ENCODE measurements around the gene LRRC9.
"Not testable (repeated sequence)": the region's sequence is repeated elsewhere in the genome, so short reads cannot be mapped to it uniquely, and the experiment has no call there.

LRRC9 gene

DNA sequence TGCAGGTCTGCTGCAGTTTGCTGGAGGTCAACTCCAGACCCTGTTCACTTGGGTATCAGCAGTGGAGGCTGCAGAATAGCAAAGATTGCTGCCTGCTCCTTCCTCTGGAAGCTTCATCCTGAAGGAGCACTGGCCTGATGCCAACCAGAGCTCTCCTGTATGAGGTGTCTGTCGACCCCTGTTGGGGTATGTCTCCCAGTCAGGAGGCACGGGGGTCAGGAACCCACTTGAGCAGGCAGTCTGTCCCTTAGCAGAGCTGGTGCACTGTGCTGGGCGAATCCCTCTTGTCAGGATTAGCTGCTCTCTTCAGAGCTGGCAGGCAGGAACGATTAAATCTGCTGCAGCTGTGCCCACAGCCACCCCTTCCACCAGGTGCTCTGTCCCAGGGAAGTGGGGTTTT is 37.9 kb downstream of the LRRC9 start:
- not testable (repeated sequence) for DNase-seq (ENCODE audit: low read depth)

- no peak for DNase-seq (ENCODE audit: low read depth)
Measured at GRCh38 chr14:59959668-59960067, 39.7 kb downstream of the LRRC9 start.

DNA sequence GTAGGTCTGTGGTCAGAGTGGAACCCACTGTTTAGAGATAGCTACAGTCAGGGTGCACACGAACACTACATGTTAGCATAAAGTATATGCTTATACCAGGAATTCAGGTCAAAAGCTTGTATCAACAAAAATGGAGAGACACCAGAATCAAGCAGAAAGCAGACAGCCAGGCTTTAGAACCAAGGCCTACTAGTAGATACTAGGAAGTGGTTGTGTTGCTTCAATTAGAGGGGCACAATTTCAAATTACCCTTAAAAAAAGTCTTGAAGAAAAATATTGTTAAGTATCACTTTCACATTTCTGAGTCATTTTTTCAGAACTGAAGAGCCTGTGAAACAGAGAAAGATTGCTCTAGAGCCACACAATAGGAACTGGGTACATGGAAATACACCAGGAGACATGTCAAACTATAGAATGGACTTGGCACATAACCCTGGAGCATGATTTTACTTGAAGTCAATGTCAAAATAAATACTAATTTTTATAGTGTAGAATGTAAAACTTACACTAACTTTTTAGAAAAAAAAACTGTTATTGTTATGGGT is 41.6 kb downstream of the LRRC9 start:
- DNase-seq (ENCODE audit: low read depth) = no peak

- no peak for DNase-seq (ENCODE audit: low read depth)
Measured at GRCh38 chr14:59964251-59965007, 44.5 kb downstream of the LRRC9 start.

DNA sequence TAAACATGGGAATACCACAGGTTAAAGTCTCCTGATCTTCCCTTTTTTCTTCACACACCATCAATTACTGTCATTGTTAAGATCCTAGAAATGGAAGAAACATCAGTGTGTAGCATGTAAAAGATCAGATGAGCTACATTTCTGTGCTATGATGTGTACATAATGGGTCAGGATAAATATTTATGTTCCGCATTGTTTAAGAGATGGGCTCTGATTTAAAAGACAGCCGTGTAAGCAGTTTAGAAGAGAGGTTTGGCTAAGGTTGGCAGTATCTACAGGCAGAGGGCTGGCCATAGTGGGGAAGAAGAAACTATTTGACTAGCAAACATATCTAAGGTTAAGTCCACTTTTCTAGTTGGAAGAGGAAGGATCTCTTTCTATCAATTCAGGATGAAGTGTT is 49.4 kb downstream of the LRRC9 start:
- no peak for DNase-seq (ENCODE audit: low read depth)

DNA sequence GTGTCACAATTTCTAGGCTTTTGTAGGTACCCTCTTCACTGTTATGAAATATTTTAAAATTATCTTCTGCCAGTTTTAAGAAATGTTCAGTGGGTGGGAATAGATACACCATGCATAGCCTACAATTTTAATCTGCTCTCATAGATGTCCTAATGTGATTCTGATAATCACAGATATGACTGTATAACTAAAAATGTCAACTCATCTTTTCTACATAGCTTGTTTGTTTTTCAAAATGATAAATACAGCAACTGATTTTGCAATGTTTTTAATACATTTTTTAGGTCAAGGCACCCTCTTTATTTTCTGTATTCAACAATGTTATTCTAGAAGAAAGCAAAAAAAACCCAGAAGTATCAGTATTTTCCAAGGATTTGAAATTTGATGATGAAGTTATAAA is 61.6 kb downstream of the LRRC9 start:
- no peak for DNase-seq (ENCODE audit: low read depth)

DNA sequence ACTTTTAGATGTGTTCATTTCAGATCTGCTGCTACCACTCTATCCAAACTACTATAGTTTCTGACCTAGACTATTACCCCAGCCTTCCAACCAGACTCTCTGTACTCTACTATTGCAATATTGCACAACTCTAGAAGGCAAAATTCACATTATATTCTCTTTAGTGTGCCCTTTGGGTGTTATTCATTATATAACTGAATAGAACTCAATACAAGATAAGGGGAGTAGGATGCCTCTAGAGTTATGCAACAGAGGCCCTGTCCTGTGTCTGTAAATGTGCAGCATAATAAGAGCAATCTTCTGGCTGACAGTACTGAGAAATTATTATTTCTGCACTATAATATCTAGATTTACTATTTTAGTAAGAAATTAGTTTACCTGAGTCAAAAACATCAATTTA is 63.1 kb downstream of the LRRC9 start:
- no peak for DNase-seq (ENCODE audit: low read depth)

- no peak for DNase-seq (ENCODE audit: low read depth)
Measured at GRCh38 chr14:59986556-59987059, 66.7 kb downstream of the LRRC9 start.

DNA sequence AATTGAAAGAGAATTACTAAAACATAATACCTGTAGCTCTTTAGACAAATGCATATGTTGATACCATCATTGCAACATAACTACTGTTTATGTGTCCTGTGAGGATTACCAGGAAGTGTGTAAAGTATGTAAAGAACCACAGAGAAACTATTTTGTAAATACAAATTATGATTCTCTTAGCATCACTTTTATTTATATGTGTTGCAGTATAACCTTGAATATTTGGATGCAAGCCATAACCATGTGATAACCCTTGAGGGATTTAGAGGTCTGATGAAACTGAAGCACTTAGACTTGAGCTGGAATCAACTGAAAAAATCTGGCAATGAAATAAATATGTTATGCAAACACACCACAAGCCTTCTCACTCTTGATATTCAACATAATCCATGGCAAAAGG is 77.5 kb downstream of the LRRC9 start:
- no peak for DNase-seq (ENCODE audit: low read depth)

DNA sequence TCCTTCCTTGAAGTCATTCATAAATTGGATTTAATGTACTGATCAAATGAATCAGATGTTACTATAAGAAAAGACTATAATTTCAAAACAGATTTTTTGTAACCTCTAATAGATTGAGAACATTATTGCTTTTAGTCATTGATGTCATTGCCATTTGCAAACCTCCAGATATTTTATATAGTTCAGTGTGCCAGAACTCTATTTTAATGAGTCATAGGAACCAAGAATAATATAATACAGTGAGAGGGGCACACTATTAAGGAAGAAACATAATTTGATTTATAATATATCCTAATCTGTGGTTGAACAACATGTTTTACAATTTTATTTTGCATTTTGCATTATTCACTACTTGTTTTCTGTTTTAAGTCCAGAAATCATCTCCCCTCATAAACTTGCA is 78.0 kb downstream of the LRRC9 start:
- no peak for DNase-seq (ENCODE audit: low read depth)

DNA sequence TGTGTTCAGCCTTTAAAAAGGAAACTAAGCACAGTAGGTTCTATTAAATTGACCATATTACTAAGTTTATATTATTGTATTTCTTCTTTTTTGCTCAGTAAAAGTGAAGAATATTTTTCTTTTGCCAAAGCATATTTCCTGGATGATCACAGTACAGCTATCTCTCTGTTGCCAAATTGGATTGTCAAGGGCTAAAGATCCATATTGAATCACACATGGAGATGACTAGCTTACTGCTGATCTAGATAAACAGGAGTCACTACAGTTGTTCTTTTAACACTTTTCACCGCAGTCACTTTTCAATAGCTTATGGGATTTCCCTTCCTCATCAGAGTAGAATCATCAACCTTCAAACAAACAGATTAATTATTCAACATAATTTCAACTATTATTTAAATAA is 78.6 kb downstream of the LRRC9 start:
- no peak for DNase-seq (ENCODE audit: low read depth)

DNA sequence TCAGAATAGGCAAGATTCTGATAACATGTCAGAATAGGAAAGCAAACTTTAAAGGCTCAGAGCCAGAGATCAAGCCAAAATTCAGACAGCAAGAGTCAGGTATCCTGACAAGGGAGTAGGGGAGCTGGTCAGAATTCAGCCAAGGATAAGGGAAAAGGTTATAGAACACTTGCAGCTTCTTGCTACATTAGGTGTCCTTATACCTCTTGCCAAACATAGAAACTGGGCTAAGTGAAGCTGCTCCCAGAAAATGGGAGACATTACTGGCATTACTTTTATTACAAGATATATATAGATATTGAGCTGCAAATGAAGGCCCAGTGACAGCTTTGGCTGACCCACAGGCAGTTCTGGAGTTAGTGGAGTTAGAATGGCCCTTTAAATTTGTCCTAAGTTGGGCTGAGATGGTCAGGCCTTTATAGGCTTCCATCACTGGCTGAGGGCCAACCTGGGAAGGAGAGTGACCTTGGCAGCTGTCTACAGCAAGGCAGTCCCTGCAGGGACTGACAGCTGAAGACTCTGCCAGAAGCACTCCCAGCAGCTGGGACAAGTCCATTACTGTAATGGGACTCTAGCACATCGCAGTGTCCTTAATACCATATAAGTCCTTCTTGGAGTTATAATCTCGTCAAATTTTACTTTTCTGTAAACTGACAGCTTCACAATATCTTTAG is 83.0 kb downstream of the LRRC9 start:
- no peak for DNase-seq (ENCODE audit: low read depth)

GRCh38 chr14:60003991-60004390 is 84.0 kb downstream of the LRRC9 start:
- no peak for DNase-seq (ENCODE audit: low read depth)

DNA sequence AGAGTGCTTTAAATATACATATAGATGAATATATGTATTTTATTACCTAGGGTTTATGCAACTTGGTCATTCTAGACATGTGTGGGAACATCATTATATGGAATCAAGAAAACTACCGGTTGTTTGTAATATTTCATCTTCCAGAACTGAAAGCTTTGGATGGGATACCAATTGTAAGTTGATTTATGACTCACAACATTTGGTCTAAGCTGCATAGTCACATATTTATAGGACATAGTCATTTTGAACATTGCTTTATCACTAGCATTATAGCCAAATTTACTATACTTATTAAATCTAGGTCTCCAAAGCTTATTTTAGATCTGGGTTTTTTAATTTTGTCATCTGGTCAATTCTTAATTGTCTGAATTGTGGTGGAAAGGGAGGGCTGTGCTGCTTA is 88.1 kb downstream of the LRRC9 start:
- no peak for DNase-seq (ENCODE audit: low read depth)

DNA sequence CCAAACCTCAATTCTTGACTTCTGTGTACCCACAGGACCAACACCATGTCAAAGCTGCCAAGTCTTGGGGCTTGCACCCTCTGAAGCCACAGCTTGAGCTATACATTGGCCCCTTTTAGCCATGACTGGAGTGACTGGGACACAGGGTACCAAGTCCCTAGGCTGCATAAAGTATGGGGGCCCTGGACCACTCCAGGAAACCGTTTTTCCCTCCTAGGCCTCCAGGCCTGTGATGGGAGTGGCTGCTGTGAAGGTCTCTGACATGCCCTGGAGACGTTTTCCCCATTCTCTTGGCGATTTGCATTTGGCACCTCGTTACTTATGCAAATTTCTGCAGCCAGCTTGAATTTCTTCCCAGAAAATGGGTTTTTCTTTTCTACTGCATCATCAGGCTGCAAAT is 90.3 kb downstream of the LRRC9 start:
- not testable (repeated sequence) for DNase-seq (ENCODE audit: low read depth)

DNA sequence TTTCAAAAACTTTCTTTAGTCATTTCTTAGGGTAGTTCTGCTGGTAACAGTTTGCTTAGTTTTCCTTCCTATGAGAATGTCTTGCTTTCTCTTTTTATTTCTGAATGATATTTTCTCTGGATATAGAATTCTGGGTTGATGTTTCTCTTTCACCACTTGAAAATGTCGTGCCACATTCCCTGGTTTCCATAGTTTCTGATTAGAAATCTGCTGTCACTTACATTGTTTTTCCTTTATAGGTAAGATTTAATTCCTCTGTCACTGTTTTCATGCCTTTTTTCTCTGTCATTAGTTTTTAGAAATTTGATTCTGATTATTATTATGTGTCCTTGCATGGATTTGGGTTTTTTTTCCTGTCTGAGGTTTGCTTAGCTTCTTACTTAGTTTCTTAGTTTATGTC is 94.5 kb downstream of the LRRC9 start:
- DNase-seq (ENCODE audit: low read depth) = no peak

DNA sequence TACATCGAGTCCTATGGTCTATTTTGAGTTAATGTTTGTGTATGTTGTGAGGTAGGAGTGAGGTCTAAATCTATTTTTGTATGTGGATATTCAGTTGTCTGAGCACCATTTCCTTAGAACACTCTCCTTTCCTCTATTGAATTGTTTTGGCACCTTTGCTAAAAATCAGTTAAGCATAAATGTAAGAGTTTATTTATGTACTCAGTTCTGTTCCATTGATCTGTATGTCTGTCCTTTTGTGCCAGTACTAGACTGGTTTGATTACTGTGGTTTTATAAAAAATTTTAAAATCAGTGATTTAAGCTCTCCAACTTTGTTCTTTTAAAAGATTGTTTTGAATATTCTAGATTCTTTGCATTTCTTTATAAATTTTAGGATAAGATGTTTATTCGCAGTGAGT is 101.7 kb downstream of the LRRC9 start:
- DNase-seq (ENCODE audit: low read depth) = no peak

GRCh38 chr14:60025571-60025970 is 105.6 kb downstream of the LRRC9 start:
- DNase-seq (ENCODE audit: low read depth) = no peak

DNA sequence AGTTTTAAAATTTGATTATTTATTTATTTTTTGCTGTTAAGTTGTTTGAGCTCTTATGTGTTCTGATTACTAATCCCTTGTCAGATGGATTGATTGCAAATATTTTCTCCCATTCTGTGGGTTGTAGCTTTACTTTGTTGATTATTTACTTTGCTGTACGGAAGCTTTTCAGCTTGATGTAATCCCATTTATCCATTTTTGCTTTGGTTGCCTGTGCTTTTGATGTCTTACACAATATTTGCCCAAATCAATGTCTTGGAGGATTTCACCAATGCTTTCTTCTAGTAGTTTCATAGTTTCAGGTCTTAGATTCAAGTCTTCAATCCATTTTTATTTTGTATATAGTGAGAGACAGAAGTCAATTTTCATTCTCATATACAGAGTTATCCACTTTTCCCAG is 115.2 kb downstream of the LRRC9 start:
- no peak for DNase-seq (ENCODE audit: low read depth)

DNA sequence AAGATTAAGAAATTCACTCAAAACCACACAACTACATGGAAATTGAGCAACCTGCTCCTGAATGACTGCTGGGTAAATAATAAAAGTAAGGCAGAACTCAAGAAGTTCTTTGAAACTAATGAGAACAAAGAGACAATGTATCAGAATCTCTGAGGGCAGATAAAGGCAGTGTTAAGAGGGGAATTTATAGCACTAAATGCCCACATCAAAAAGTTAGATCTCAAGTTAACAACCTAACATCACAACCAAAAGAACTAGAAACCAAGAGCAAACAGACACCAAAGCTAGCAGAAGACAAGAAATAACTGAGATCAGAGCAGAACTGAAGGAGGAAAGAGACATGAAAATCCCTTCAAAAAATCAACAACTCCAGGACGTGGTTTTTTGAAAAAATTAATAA is 128.0 kb downstream of the LRRC9 start:
- not testable (repeated sequence) for DNase-seq (ENCODE audit: low read depth)

GRCh38 chr14:60051721-60052221 is 131.8 kb downstream of the LRRC9 start:
- no peak for DNase-seq (ENCODE audit: low read depth)

DNA sequence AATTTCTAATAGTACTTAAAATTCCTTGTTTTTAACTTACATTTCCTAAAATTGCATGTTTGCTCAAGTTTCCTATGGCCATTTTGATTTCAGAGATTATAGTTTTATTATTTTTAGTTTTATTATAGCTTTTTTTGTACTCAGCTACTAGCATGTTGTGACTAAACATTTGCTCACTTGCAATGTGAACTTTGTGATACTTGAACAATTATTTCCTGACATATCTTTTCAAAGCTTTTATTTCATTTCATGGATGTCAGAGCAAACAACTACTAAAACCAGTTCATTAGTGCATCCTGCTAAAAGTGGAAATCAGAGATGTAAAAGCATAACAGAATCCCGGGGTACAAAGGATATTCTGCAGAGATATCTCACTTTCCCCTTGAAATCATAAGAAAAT is 138.1 kb downstream of the LRRC9 start:
- no peak for DNase-seq (ENCODE audit: low read depth)

GRCh38 chr14:60061371-60061770 is 141.4 kb downstream of the LRRC9 start:
- DNase-seq (ENCODE audit: low read depth) = no peak
